Measurements from ENCODE around the gene PCCA. TPM values are rescaled to one million over a fixed set of nuclear protein-coding genes. Genes with fewer than 3 reads are reported as not detected.

The PCCA gene
- total RNA-seq, 4 donors from 2014 or later = 29.5 to 55.5 (median 38.3) TPM

- Histone ChIP-seq H3K4me1 (no peaks in the 10 kb centered on the region), H3K27ac (no peak overlapping the region), H3K9me3 (no peaks in the 10 kb centered on the region), H3K4me3 (no peak overlapping the region), H3K36me3 (no peaks in the 10 kb centered on the region), H3K27me3 (no peaks in the 10 kb centered on the region)
- TF ChIP-seq EP300 (IDR thresholded peaks at IDR 0.05) (no peak), POLR2A (IDR thresholded peaks at IDR 0.05) (no peak)
- TF ChIP-seq, protein P1, sequence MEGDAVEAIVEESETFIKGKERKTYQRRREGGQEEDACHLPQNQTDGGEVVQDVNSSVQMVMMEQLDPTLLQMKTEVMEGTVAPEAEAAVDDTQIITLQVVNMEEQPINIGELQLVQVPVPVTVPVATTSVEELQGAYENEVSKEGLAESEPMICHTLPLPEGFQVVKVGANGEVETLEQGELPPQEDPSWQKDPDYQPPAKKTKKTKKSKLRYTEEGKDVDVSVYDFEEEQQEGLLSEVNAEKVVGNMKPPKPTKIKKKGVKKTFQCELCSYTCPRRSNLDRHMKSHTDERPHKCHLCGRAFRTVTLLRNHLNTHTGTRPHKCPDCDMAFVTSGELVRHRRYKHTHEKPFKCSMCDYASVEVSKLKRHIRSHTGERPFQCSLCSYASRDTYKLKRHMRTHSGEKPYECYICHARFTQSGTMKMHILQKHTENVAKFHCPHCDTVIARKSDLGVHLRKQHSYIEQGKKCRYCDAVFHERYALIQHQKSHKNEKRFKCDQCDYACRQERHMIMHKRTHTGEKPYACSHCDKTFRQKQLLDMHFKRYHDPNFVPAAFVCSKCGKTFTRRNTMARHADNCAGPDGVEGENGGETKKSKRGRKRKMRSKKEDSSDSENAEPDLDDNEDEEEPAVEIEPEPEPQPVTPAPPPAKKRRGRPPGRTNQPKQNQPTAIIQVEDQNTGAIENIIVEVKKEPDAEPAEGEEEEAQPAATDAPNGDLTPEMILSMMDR (IDR thresholded peaks at IDR 0.05) = no peak
- no peak for DNase-seq (ENCODE audit: low spot score in 2 of 2)
- WGBS, 2 donors = 87 to 90% methylated on average over 7 of the region's 7 CpGs
These were observed 165.1 kb downstream of the PCCA start for GRCh38 chr13:100254002-100254401.

GRCh38 chr13:100262404-100262803 lies 173.5 kb downstream of the PCCA start:
- H3K4me3 ChIP-seq = no peak overlapping the region
- DNase-seq (ENCODE audit: low spot score in 2 of 2) = no peak
- no peaks in the 10 kb centered on the region for H3K9me3 ChIP-seq
- no peak overlapping the region for H3K27ac ChIP-seq
- no peaks in the 10 kb centered on the region for H3K36me3 ChIP-seq
- H3K27me3 ChIP-seq = no peaks in the 10 kb centered on the region
- 92 to 95% methylated on average over 3 of the region's 3 CpGs for WGBS, 2 donors
- H3K4me1 ChIP-seq = no peaks in the 10 kb centered on the region
- TF ChIP-seq EP300 (IDR thresholded peaks at IDR 0.05) = no peak

- 96% methylated on average over 2 of the region's 2 CpGs for WGBS, 2 donors
- H3K9me3 ChIP-seq = no peaks in the 10 kb centered on the region
- H3K27ac ChIP-seq = no peak overlapping the region
- H3K36me3 ChIP-seq = peaks cover 0 to 5% (median 0%) of the 10 kb centered on the region in 3 donors
- no peak overlapping the region for H3K4me3 ChIP-seq
- DNase-seq (ENCODE audit: low spot score in 2 of 2) = no peak
- TF ChIP-seq EP300 (IDR thresholded peaks at IDR 0.05) (no peak), POLR2A (IDR thresholded peaks at IDR 0.05) (no peak)
- TF ChIP-seq, protein P1 (IDR thresholded peaks at IDR 0.05) = no peak
- no peaks in the 10 kb centered on the region for H3K27me3 ChIP-seq
- peaks cover 0 to 6% (median 0%) of the 10 kb centered on the region in 4 donors for H3K4me1 ChIP-seq
These were observed 177.1 kb downstream of the PCCA start for GRCh38 chr13:100266026-100266425.

- peak in 1 of 2 donors; percentile 52 for TF ChIP-seq EP300 (IDR thresholded peaks at IDR 0.05)
- TF ChIP-seq, protein P1 (IDR thresholded peaks at IDR 0.05) = no peak
- no peak for TF ChIP-seq POLR2A (IDR thresholded peaks at IDR 0.05)
- WGBS, 2 donors = 3 to 15% methylated on average over 2 of the region's 2 CpGs
- Histone ChIP-seq H3K9me3 (no peaks in the 10 kb centered on the region), H3K27me3 (no peaks in the 10 kb centered on the region), H3K36me3 (peaks cover 0 to 10% (median 0%) of the 10 kb centered on the region in 3 donors), H3K4me3 (no peak overlapping the region), H3K27ac (no peak overlapping the region), H3K4me1 (peaks cover 0 to 6% (median 0%) of the 10 kb centered on the region in 4 donors)
- peak; percentile 49 to 66 for DNase-seq (ENCODE audit: low spot score in 2 of 2)
These were observed 180.9 kb downstream of the PCCA start for GRCh38 chr13:100269837-100270236.

DNA sequence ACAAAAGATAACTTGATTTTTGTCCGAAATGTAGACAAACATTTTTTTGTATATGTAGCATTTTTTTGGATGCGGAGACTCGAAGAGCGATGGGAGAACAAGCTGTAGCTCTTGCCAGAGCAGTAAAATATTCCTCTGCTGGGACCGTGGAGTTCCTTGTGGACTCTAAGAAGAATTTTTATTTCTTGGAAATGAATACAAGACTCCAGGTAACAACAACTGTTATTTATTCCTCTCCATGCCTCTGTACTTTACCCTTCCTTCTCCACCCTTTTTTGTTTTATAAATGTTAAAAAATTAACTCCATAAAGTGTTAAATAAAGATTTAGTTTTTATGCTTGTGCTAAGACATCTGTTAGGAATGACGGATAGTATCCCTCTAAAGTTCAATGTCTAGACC lies 184.2 kb downstream of the PCCA start:
- no peak for DNase-seq (ENCODE audit: low spot score in 2 of 2)
- no peak overlapping the region for H3K27ac ChIP-seq
- WGBS, 2 donors = 81 to 87% methylated on average over 6 of the region's 6 CpGs
- no peaks in the 10 kb centered on the region for H3K27me3 ChIP-seq
- no peaks in the 10 kb centered on the region for H3K9me3 ChIP-seq
- TF ChIP-seq POLR2A (IDR thresholded peaks at IDR 0.05) (no peak), EP300 (IDR thresholded peaks at IDR 0.05) (no peak)
- TF ChIP-seq, protein P1 (IDR thresholded peaks at IDR 0.05) = no peak
- peaks cover 0 to 6% (median 0%) of the 10 kb centered on the region in 4 donors for H3K4me1 ChIP-seq
- no peak overlapping the region for H3K4me3 ChIP-seq
- H3K36me3 ChIP-seq = peaks cover 0 to 16% (median 0%) of the 10 kb centered on the region in 3 donors

- no peak for TF ChIP-seq POLR2A (IDR thresholded peaks at IDR 0.05)
- Histone ChIP-seq H3K4me3 (no peak overlapping the region), H3K27me3 (no peaks in the 10 kb centered on the region), H3K9me3 (no peaks in the 10 kb centered on the region), H3K27ac (no peak overlapping the region), H3K4me1 (peaks cover 0 to 6% (median 0%) of the 10 kb centered on the region in 4 donors), H3K36me3 (peaks cover 0 to 15% (median 0%) of the 10 kb centered on the region in 3 donors)
- WGBS, 2 donors = 75 to 83% methylated on average over 6 of the region's 6 CpGs
- DNase-seq (ENCODE audit: low spot score in 2 of 2) = no peak
These were observed 184.7 kb downstream of the PCCA start for GRCh38 chr13:100273552-100273951.

All from tibial nerve (tissue), 4 donors.